NCI-H69 (cell line): ENCODE results near the gene AVPR2.

Source experiments
- DNase-seq: peaks from one replicate; lab custom pipeline; 2025; lab: John Stamatoyannopoulos, UW

AVPR2 gene

DNA sequence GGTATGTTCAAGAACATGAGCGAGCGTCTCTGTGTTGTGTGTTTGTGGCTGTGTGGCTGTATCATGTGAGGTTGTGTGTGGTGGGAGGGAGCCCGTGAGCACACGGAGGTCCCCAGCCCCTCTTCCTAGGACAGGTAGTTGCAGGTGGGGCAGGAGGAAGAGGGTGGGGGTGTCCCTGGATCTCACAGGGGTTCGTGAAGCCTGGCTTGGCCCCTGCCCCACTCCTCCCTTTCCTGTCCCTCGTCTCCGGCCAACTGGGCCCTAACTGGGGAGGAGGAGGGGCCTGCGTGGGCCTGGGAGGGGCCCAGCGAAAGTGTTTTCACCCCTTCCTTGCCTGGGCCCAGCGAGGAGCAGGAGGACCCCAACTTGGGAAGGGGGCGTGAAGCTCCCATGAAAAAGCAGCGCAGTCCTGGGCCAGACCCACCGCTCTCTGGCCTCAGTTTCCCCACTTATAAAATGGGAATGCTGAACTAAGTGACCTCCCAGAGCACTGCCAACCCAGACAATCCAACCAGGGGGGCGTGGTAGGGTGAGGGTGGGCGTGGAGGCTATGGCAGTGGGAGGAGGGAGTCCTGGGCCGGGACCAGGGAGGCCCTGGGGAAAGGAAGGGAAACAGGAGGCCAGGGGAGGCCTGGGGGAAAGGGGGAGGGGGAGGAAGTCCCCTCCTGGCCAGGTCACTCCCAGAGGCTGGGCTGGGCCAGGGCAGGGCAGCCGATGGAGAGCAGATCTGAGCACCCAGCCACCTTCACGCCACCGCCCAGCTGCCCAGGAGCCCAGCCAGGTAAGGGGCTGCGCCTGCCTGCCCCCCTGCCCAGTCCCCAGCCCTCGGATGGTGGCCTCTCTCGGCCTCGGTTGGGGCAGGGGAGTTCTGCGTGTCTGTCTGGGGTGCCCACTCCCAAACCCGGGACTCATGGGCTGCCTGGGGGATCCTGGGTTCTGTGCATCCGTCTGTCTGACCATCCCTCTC, at the start of gene AVPR2:
Gene AVPR2 (plus strand): TSS at position 683 of the 967 bp plus-strand sequence. CDS start 473 bp downstream, outside the sequence.
- no peak for DNase-seq

DNA sequence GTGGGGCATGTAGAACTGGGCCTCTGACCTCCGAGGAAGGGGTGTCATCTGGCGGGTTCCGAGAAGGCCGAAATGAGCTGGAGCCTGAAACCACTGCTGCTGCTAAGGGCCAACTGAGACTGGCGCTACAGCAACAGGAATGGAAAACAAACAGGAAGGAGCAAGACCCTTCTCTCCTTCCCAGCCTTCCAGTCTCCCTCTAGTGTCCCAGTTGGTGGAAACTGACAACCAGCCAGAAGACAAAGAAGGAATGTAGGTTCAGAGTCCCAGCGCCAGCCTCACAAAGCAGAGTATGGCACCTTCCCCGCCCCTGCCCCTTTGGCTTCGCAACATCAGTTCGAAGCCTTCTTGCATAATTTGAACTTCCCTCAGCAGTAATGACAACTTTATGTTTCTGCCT, 49.8 kb upstream of the AVPR2 start:
- no peak for DNase-seq

DNA sequence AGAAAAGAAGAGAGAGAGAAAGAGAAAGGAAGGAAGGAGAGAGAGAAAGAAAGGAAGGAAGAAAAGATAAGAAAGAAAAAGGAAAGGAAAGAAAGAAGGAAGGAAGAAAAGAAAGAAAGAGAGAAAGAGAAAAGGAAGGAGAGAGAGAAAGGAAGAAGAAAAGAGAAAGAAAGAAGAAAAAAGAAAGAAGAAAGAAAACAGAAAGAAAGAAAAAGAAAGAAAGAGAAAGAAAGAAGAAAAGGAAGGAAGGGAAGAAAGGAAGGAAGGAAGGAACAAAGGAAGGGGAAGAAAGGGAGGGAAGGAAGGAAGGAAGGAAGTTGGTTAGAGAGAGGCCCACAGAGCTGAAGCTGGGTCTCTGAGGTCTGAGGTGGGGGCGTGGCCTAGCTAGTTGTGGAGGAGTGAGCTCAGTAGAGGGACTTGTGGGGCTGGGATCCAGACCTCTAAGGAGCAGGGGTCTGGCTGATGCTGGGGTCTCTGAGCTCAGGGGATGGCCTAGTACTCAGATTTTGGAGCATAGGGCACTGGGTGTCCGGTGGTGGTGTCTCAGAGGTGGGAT, 47.0 kb upstream of the AVPR2 start:
- DNase-seq: no peak

DNA sequence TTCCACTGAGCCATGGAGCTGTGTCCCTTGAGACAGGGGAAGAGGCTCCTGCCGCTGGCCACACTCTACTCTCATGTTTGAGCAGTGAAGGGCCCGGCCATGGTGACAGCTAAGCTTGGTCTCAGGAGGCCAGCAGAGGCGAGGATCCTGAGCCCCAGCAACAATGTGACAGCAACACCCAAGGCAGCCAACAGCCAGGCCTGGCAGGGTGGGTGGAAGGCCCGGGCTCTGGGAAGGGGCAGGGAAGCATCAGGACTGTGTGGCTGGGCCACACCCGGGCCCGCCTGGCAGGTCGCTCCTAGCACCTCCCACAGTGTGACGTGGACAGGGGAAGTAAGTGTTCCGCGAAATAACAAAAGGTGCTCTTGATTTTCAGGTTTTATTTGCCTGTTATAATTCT, 43.3 kb upstream of the AVPR2 start:
- no peak for DNase-seq

DNA sequence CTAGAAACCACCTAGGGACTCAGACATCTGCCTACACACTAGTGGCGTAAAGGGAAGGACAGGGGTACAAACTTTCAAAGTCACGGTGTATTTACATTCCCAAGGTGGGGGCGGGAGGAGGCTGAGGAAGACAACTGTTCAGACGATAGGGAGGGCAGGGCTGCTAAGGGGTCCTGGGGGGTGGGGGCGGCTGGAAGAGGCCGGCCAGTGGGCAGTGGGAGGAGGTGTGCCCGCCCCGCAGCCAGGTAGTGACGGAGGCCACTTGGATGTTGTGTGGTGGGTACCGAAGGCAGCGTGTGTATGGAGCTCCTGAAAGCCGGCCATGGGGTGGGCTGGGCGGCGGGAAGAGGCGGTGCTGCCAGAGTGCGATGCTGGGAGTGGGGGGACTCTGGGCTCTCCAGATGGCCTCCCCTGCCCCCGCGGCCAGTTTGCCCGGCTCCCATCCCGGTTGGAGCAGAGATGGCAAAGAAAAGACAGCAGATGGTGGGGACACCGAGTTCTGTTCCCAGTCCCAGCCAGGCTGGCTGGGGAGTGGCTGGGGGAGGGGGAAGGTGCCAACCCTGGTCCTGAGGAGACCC, 42.7 kb upstream of the AVPR2 start:
- DNase-seq: no peak

DNA sequence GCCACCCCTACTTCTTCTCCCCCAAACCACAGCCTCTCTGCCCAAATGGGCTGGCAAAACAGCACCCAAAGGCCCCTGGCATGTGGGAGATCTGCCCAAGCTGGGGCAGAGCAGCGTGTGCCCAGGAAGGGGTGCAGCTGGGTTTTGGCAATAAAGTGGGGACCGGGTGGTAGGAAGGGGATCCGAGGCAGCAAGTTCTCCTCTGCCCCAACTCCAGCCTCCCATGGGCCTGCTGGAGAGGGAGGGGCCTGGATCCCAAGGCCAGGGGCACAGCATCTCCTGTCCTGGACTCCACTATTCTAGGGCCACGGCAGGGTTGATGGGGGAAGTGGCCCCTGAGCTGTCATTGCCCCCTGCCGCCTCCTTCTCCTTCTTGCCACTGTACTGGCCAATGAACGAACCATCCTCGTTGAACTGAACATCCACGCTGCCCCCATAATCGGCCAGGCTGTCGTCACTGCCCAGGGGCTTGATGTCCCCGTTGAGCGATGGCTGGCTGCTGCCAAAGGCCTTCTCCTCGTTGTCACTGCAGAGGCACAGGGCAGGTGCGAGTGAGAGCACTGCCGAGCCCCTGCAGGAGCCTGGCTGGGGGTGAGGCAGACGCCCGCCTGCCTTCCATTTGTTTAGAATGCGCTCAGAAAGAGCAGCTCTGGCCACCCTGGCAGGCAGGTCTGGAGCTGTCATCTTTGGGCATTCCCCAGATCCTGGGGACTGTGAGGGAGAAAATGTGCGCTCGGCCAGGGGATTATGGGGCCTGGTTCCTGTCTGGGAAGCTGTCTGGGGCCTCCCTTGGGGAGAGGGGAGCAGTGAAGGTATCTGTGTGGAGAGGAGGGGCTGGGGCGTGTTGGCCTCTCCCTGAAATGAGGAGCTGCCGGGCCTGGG, 41.9 kb upstream of the AVPR2 start:
- DNase-seq: no peak

DNA sequence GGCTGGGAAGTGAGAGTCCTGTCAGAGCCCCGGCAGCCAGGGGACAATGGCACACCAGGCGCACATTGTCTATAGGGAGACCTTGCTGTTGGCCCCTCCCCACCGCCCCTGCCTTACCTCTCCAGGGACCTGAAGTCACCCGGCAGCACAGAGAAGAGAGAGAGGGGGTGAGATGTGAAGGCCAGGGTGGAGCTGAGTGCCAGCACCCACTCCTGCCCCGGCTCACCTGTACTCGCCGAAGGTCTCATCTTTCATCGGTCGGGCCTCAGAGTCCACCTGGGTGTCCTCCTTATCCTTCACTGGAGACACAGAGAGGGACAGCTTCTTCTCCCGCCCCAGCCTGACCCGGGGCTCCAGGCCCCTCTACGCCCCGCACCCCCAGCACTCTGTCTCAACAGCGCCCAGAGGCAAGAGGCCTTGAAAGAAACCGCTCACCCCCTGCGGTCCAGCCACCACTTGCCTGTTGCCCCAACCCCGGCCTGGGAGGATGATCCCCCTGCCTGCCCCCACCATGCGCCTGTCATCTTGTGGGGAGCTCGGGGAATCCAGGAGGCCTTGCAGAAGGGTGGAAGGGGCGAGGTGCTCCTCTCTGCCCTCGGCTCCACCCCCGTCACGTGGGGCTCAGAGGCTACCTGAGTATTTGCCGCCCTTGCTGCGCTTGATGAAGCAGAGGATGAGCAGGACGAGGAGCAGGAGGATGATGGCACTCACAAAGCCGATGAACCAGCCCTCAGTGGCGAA, 41.1 kb upstream of the AVPR2 start:
- DNase-seq: no peak

DNA sequence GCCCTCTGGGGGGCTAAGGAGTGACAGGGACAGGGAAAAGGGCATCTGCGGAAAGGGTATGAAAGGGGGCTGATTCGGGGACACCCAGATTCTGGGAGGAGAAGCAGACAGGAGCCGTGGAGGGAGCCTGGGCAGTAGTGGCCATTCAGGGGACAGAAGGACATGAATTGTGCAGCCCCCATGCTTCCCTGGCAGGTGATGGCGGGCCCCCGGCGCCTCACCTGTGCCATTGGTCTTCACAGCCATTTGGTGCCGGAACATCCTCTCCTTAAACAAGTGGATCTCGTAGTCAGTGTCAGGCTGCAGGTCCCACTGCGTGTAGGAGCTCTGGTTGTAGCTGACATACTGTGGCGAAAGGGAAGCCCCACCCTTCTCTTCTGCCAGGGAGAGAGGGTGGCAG, 40.4 kb upstream of the AVPR2 start:
- no peak for DNase-seq

DNA sequence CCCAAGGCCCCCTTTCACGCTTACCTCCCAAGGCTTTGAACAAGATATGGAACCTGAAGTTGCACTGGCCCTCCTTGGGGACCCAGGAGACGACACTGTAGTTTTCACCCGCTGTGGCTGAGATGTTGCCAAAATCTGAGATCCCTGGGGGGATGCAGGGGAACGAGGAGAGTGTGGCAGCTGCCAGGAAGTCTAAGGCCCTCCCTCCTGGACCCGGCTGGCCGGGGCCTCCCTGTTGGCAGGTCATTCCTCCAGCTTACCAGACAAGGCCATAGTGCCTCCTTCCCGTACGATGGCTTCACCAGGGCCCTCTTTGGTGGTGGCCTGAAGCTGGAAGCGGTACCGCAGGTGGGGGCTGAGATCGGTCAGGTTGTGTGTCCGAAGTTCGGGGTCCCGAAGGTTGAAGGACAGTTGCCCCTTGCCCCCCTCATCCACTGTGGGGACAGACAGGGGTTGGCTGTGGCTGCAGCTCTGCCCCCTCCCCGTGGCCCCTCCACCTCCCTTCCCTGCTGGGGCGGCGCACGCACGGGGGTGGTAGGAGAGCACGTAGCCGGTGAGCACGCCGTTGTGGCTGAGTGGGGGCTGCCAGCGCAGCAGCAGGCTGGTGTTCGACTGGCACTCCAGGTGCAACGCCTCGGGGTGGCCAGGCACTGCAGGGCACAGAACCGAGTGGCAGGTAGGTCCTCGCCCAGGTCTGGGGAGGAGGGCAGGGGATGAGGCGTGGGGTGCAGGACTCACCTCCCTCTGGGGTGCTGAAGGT, 39.7 kb upstream of the AVPR2 start:
- no peak for DNase-seq

DNA sequence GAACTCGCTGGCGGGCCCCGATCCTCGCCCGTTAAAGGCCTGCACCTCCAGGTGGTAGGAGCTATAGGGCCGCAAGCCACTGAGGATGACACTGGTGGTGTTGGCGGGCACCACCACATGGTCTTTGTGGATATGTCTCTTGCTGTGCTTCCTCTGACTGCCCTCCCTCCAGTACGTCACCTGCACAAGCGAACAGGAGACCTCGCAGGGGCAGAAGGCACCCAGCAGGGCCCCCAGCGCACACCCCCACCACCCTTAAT, 39.2 kb upstream of the AVPR2 start:
- no peak for DNase-seq

DNA sequence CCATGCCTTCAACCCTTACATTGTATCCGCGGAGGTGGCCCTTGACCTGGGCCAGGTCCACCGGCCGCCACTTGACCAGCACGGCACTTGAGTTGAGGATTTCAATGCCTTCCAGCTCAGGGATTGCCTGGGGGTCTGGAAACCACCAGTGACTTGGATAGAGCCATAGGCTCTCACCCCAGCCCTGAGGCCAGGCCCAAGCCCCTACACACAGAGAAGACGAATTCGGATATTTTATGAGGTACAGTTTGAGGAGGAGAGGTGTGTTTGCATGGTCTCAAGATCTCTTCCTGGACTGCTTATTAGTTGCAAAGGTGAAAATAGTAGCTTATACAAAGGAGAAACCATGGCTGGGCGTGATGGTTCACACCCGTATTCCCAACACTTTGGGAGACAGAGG, 38.8 kb upstream of the AVPR2 start:
- no peak for DNase-seq

DNA sequence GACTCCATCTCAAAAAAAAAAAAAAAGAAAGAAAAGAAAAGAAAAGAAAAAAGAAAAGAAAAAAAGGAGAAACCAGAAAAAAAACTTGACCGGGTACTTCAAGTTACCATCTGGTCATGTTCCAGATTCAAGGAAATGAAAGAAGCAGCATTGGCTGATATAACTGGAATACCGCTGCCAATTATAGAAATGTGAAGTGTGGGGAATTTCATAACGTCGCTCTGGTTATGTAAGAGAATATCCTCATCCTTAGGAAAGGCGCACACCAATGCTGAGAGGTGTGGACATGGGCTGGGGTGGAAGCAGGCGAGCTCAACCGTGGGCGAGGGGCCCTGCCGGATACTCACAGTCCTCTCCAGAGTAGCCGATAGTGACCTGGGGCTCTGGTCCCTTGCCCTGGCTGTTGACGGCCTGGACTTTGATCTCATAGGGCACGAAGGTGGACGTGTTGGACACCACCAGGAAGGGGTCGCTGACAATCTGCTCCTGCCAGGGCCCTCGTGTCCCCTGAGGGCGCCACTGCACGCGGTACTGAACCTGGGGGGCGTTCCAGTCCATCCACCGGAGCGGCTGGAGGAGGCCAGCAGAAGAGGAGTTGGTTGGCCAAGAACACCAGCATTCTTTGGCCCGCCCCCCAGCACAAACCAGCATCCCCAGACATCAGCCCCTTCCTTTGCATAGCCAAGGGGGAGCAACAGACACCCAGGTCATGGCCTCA, 38.0 kb upstream of the AVPR2 start:
- no peak for DNase-seq

DNA sequence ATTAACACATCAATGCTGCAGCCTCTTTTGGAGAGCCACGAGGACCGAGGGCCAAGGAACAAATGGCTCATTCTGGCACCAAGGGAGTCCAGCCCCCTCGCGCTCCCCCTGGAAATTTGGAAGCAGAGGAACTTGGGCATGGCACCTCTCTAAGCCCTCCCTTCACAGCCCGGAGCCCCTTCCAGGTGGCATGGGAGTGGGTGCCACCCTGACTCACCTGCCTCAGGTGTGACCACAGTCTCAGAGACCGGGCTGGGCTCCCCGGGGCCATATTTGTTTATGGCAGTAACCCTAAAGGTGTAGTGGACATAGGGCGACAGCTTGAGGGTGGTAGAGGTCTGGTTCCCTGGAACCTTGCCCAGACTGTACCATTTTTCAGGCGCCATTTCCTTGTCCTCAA, 37.3 kb upstream of the AVPR2 start:
- peak; percentile 6 for DNase-seq

DNA sequence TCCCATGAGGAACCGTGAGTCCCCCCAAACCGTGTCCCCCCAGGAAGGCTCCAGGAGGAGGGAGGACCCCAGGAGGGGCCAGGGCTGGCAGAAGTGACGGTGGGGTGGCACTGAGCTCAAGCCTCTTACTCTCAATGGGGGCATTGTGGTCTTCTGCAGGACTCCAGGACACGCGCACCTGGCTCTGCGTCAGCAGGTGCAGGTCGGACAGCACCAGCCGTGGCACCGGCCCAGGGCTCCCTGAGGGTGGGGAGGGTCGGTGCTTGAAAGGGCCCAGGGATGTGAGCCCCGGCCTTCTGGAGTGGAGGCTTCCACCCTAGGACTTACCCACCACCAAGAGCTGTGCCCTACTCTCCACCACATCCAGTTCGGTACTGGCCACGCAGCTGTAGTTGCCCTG, 36.8 kb upstream of the AVPR2 start:
- no peak for DNase-seq

DNA sequence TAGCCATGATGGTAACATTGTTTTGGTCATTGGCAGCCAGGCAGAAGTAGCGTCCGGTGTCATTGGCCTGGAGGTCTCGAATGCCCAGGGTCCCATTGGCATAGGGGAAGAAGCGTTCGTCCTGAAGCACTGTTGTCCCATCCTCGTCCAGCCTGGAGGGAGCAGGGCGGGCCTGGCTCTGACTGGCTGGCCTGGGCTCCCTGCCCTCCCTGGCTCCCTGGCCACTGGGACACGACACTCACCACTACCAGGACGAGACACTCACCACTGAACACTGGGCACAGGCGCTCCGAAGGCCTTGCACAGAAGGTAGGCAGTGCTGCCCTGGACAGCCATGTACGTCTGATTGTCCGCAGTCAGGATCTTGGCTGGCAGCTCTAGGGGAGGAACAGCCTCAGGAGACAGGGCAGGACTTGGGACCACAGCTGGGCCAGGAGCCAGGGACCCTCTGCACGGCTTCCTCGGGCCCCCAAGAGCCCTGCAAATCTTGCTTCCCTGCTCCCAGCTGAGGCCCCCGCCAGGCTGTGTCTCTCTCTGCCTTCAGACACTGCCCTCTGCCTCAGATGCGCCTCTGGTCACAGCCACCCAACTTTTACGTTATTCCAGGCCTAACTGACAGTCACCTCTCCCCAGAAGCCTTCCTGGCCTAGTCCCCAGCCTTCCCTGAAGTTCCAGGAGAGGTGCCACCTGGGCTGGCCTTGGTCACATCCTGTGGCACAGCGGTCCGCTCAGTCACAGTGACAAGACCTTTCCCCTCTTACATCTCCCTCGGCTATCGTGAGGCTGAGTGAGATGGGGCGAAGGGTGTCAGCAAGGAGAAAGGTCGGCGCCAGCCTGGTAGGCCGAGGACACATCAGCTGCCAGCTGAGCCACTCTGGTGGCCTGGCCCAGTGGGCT, 35.6 kb upstream of the AVPR2 start:
- DNase-seq: no peak

DNA sequence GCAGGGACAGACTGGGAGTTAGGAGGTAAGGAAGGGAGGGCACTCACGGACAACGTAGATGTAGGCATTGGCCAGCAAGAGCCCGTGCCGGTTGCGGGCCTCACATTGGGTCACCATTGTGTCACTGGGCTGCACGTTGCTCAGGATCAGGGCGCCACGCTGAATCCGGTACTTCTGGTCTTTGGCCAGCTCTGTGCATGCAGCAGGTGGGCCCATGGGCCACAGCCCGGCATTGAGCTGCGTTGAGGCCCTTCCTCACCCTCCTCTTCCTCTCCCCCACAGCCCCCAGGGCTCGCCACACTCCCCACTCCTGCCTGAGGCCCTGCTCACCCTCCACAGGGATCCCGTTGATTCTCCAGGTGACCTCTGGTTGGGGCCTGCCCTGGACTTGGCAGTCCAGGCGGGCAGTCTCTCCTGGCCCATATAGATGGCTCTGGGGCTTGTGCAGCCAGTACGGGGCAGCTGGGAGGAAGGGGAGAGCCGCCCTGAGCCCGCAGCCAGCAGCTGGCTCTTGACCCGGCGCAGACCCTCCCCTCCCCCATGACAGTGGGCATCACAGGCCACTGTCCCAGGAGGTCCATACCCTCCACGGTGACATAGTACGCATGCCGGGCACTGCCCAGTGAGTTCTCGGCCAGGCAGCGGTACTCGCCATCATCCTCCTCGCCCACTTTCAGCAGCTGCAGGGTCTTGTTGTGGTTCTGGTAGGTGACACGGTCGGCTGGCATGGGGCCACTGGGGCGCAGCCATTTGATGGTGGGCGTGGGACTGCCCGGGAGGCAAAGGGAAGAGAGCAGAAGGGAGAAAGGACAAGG, 34.8 kb upstream of the AVPR2 start:
- no peak for DNase-seq

DNA sequence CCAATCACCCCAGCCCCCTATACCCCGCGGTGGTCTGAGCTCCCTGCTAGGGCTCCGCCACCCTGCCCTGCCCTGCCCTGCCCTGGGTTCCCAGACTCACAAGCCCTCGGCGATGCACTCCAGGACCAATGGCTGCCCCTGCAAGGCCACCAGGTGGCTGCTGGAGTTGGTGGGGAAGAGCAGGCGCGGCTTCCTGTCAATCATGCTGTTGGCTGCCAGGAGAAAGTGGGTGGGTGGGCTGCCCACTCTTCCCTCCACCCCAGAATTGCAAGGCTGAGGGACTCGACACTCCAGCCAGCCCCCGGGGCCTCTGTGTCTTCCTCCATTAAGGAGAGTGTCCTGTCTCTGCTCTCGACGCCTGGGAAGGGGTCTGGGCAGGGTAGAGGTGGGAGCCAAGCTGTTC, 34.2 kb upstream of the AVPR2 start:
- no peak for DNase-seq

DNA sequence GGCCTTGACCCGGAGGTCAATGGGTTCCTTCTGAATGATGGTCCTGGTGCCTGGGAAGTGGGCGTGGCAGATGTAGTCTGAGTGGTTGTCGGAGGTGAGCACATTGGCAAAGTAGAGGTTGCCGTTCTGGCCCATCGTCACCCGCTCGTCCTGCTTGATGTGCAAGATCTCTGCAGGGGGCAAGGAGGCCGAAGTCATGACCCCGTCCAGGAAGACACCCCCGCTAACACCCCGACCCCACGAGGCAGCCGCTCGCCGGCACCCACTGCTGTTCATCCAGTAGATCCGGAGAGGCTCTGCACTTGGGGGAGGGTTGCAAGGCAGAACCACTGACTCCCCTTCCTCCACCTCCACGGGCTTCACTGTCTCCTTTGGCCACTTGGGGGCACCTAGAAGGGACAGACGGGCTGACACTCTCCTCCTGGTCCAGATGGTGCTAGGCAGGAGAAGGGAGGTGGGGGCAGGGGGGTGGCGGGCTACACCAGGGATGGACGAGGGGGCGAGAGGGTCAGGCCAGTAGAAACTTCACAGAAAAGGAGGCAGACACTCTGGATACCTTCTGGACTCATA, 33.6 kb upstream of the AVPR2 start:
- no peak for DNase-seq
